Measurements from ENCODE around the gene SNX9.
"Not testable (repeated sequence)": the region's sequence is repeated elsewhere in the genome, so short reads cannot be mapped to it uniquely, and the experiment has no call there.

DNA sequence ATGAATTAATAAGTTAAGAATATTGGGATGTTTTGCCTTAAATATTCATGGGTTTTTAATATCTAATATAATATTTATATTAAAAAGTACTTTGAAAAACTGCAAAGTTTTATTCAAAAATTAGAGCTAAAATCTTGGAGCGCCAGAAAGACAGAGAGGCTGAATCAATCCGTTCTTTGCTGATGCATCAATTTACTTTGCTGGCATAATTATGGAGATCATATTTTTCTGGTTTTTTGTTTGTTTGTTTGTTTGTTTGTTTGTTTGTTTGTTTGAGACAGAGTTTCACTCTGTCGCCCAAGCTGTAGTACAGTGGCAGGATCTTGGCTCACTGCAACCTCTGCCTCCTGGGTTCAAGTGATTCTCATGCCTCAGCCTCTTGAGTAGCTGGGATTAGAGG, 149.1 kb downstream of the SNX9 start:
- TF ChIP-seq, protein P1, sequence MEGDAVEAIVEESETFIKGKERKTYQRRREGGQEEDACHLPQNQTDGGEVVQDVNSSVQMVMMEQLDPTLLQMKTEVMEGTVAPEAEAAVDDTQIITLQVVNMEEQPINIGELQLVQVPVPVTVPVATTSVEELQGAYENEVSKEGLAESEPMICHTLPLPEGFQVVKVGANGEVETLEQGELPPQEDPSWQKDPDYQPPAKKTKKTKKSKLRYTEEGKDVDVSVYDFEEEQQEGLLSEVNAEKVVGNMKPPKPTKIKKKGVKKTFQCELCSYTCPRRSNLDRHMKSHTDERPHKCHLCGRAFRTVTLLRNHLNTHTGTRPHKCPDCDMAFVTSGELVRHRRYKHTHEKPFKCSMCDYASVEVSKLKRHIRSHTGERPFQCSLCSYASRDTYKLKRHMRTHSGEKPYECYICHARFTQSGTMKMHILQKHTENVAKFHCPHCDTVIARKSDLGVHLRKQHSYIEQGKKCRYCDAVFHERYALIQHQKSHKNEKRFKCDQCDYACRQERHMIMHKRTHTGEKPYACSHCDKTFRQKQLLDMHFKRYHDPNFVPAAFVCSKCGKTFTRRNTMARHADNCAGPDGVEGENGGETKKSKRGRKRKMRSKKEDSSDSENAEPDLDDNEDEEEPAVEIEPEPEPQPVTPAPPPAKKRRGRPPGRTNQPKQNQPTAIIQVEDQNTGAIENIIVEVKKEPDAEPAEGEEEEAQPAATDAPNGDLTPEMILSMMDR (IDR thresholded peaks at IDR 0.05 in 2 of 3, conservative IDR thresholded peaks at IDR 0.05 in 1 of 3; ENCODE audit: control insufficient read depth in 2 of 3, extremely low read depth in 1 of 3, insufficient read depth in 1 of 3, low read depth in 3 of 3, low read length in 3 of 3), result not testable (repeated sequence)
- not testable (repeated sequence) for TF ChIP-seq POLR2AphosphoS2 (IDR thresholded peaks at IDR 0.05; ENCODE audit: low read depth, low read length); SMC3 (IDR thresholded peaks at IDR 0.05; ENCODE audit: borderline replicate concordance, low read length); RAD21 (IDR thresholded peaks at IDR 0.05; ENCODE audit: insufficient read depth, low read depth, low read length); RFX5 (IDR thresholded peaks at IDR 0.05; ENCODE audit: low read depth, low read length)
- TF ChIP-seq, protein P2, sequence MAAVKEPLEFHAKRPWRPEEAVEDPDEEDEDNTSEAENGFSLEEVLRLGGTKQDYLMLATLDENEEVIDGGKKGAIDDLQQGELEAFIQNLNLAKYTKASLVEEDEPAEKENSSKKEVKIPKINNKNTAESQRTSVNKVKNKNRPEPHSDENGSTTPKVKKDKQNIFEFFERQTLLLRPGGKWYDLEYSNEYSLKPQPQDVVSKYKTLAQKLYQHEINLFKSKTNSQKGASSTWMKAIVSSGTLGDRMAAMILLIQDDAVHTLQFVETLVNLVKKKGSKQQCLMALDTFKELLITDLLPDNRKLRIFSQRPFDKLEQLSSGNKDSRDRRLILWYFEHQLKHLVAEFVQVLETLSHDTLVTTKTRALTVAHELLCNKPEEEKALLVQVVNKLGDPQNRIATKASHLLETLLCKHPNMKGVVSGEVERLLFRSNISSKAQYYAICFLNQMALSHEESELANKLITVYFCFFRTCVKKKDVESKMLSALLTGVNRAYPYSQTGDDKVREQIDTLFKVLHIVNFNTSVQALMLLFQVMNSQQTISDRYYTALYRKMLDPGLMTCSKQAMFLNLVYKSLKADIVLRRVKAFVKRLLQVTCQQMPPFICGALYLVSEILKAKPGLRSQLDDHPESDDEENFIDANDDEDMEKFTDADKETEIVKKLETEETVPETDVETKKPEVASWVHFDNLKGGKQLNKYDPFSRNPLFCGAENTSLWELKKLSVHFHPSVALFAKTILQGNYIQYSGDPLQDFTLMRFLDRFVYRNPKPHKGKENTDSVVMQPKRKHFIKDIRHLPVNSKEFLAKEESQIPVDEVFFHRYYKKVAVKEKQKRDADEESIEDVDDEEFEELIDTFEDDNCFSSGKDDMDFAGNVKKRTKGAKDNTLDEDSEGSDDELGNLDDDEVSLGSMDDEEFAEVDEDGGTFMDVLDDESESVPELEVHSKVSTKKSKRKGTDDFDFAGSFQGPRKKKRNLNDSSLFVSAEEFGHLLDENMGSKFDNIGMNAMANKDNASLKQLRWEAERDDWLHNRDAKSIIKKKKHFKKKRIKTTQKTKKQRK (IDR thresholded peaks at IDR 0.05; ENCODE audit: low read depth, low read length), result not testable (repeated sequence)
- TF ChIP-seq, protein P3, sequence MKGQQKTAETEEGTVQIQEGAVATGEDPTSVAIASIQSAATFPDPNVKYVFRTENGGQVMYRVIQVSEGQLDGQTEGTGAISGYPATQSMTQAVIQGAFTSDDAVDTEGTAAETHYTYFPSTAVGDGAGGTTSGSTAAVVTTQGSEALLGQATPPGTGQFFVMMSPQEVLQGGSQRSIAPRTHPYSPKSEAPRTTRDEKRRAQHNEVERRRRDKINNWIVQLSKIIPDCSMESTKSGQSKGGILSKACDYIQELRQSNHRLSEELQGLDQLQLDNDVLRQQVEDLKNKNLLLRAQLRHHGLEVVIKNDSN (IDR thresholded peaks at IDR 0.05; ENCODE audit: borderline replicate concordance, extremely low read length, insufficient read depth, low read depth, low read length), result not testable (repeated sequence)
- TF ChIP-seq, protein P4, sequence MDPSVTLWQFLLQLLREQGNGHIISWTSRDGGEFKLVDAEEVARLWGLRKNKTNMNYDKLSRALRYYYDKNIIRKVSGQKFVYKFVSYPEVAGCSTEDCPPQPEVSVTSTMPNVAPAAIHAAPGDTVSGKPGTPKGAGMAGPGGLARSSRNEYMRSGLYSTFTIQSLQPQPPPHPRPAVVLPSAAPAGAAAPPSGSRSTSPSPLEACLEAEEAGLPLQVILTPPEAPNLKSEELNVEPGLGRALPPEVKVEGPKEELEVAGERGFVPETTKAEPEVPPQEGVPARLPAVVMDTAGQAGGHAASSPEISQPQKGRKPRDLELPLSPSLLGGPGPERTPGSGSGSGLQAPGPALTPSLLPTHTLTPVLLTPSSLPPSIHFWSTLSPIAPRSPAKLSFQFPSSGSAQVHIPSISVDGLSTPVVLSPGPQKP (IDR thresholded peaks at IDR 0.05; ENCODE audit: low read depth, low read length), result not testable (repeated sequence)
- TF ChIP-seq, protein P5, sequence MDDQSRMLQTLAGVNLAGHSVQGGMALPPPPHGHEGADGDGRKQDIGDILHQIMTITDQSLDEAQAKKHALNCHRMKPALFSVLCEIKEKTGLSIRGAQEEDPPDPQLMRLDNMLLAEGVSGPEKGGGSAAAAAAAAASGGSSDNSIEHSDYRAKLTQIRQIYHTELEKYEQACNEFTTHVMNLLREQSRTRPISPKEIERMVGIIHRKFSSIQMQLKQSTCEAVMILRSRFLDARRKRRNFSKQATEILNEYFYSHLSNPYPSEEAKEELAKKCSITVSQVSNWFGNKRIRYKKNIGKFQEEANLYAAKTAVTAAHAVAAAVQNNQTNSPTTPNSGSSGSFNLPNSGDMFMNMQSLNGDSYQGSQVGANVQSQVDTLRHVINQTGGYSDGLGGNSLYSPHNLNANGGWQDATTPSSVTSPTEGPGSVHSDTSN (IDR thresholded peaks at IDR 0.05; ENCODE audit: insufficient replicate concordance, low read depth, low read length), result not testable (repeated sequence)
- TF ChIP-seq, protein P6, sequence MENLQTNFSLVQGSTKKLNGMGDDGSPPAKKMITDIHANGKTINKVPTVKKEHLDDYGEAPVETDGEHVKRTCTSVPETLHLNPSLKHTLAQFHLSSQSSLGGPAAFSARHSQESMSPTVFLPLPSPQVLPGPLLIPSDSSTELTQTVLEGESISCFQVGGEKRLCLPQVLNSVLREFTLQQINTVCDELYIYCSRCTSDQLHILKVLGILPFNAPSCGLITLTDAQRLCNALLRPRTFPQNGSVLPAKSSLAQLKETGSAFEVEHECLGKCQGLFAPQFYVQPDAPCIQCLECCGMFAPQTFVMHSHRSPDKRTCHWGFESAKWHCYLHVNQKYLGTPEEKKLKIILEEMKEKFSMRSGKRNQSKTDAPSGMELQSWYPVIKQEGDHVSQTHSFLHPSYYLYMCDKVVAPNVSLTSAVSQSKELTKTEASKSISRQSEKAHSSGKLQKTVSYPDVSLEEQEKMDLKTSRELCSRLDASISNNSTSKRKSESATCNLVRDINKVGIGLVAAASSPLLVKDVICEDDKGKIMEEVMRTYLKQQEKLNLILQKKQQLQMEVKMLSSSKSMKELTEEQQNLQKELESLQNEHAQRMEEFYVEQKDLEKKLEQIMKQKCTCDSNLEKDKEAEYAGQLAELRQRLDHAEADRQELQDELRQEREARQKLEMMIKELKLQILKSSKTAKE (IDR thresholded peaks at IDR 0.05; ENCODE audit: low read depth, poor library complexity, severe bottlenecking), result not testable (repeated sequence)
- TF ChIP-seq, protein P7, sequence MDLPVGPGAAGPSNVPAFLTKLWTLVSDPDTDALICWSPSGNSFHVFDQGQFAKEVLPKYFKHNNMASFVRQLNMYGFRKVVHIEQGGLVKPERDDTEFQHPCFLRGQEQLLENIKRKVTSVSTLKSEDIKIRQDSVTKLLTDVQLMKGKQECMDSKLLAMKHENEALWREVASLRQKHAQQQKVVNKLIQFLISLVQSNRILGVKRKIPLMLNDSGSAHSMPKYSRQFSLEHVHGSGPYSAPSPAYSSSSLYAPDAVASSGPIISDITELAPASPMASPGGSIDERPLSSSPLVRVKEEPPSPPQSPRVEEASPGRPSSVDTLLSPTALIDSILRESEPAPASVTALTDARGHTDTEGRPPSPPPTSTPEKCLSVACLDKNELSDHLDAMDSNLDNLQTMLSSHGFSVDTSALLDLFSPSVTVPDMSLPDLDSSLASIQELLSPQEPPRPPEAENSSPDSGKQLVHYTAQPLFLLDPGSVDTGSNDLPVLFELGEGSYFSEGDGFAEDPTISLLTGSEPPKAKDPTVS (IDR thresholded peaks at IDR 0.05; ENCODE audit: low read depth, low read length), result not testable (repeated sequence)
